Small intestine (tissue), 16 donors: ENCODE data around the gene SINHCAF. TPM values are rescaled to one million over a fixed set of nuclear protein-coding genes. Genes with fewer than 3 reads are reported as not detected.
"Not testable (repeated sequence)": the region's sequence is repeated elsewhere in the genome, so short reads cannot be mapped to it uniquely, and the experiment has no call there.

Experiments
- DNase-seq, 2 donors: peaks; one replicate each; pipeline versions ENCODE4 v3.0.0 to v3.0.0-alpha.2; 2013
- FAIRE-seq: peaks from 2 replicates; lab custom pipeline; 2012; peaks lifted over from hg19 to GRCh38; lab: Jason Lieb, UNC
- H3K27ac ChIP-seq, 3 donors: one replicate each; pipeline ENCODE4 v1.5.1; 2013; ENCODE audit warnings: low read length in 2 of 3, mild to moderate bottlenecking in 2 of 3, control low read depth in 1 of 3, inconsistent platforms in 1 of 3, low read depth in 1 of 3, moderate library complexity in 1 of 3
- H3K27me3 ChIP-seq, 3 donors: one replicate each; pipeline ENCODE4 v1.6.1; 2013; ENCODE audit warnings: low read length in 3 of 3, inconsistent platforms in 1 of 3; ENCODE audit not compliant: control insufficient read depth in 3 of 3, insufficient read depth in 3 of 3
- H3K36me3 ChIP-seq, 3 donors: one replicate each; pipeline ENCODE4 v1.6.1; 2013; ENCODE audit warnings: low read length in 3 of 3, inconsistent platforms in 1 of 3, low read depth in 1 of 3, mild to moderate bottlenecking in 1 of 3, moderate library complexity in 1 of 3; ENCODE audit not compliant: control insufficient read depth in 3 of 3, insufficient read depth in 2 of 3
- H3K4me1 ChIP-seq, 3 donors: one replicate each; pipeline ENCODE4 v1.6.1; 2013; ENCODE audit warnings: low read length in 2 of 3, inconsistent platforms in 1 of 3, low read depth in 1 of 3, mild to moderate bottlenecking in 1 of 3, moderate library complexity in 1 of 3; ENCODE audit not compliant: control insufficient read depth in 3 of 3, insufficient read depth in 2 of 3
- H3K4me3 ChIP-seq, 3 donors: one replicate each; pipeline ENCODE4 v1.5.1; 2013; ENCODE audit warnings: low read length in 3 of 3, control low read depth in 1 of 3, inconsistent platforms in 1 of 3, low read depth in 1 of 3, mild to moderate bottlenecking in 1 of 3, moderate library complexity in 1 of 3
- H3K9me3 ChIP-seq, 2 donors: one replicate each; pipeline ENCODE4 v1.6.1; 2013; ENCODE audit warnings: low read depth in 1 of 2, low read length in 1 of 2; ENCODE audit not compliant: control insufficient read depth in 2 of 2, insufficient read depth in 1 of 2
- WGBS, 3 donors: extraction: QIAGEN DNeasy Blood & Tissue Kit; methylation state at CpG; one replicate each; pipeline ENCODE4 v1.1.7; 2013; 5-methylcytosine and 5-hydroxymethylcytosine counted together
- long read RNA-seq, 10 donors: transcript quantifications; one replicate each; lab custom pipeline, GENCODE V29; 2026
- polyA plus RNA-seq, 4 donors: library from polyadenylated mRNA; stranded (reverse) in 3 of 4; unstranded in 1 of 4; fragments of 200-250 nt in 3 of 4; fragments of 120-200 nt in 1 of 4; gene quantifications; one replicate each; pipeline versions ENCODE4 v1.2.1 to v1.2.3, GENCODE V29; 2013
- donor health status: healthy with polysubstance abuse.
- donor health status: control.
- donor health status: control.
- donor health status: Bipolar disorder and iron deficiency.
- donor health status: healthy.

The SINHCAF gene
- polyA plus RNA-seq: 10 to 100 TPM; 26.7 to 78.6 (median 33.5) TPM
- long read RNA-seq, donor 1, transcript SINHCAF-201 (6 exons, 3,163 nt): major isoform, 21 of 36 reads
- long read RNA-seq, donor 1, transcript SINHCAF-203 (6 exons, 1,555 nt): minor isoform, 6 of 36 reads
- long read RNA-seq, donor 1, partial matches to known transcripts: 5 of 36 reads
- long read RNA-seq, donor 1, other reads (novel, unspliced or antisense): 0 of 36 reads
- long read RNA-seq, donor 2, transcript SINHCAF-201 (6 exons, 3,163 nt): major isoform, 6 of 9 reads
- long read RNA-seq, donor 2, partial matches to known transcripts: 0 of 9 reads
- long read RNA-seq, donor 2, other reads (novel, unspliced or antisense): 0 of 9 reads
- long read RNA-seq, donor 3, transcript SINHCAF-201 (6 exons, 3,163 nt): major isoform, 6 of 7 reads
- long read RNA-seq, donor 3, partial matches to known transcripts: 0 of 7 reads
- long read RNA-seq, donor 3, other reads (novel, unspliced or antisense): 0 of 7 reads
- long read RNA-seq, donor 4: 0 reads
- long read RNA-seq, donor 5, partial matches to known transcripts: 0 of 3 reads
- long read RNA-seq, donor 5, other reads (novel, unspliced or antisense): 0 of 3 reads
- long read RNA-seq, donor 6, transcript SINHCAF-201 (6 exons, 3,163 nt): major isoform, 13 of 18 reads
- long read RNA-seq, donor 6, partial matches to known transcripts: 0 of 18 reads
- long read RNA-seq, donor 6, other reads (novel, unspliced or antisense): 0 of 18 reads
- long read RNA-seq, donor 7: 0 reads
- long read RNA-seq, donor 8, partial matches to known transcripts: 0 of 2 reads
- long read RNA-seq, donor 8, other reads (novel, unspliced or antisense): 0 of 2 reads
- long read RNA-seq, donor 9, partial matches to known transcripts: 0 of 4 reads
- long read RNA-seq, donor 9, other reads (novel, unspliced or antisense): 0 of 4 reads
- long read RNA-seq, donor 10, transcript SINHCAF-201 (6 exons, 3,163 nt): major isoform, 6 of 12 reads
- long read RNA-seq, donor 10, partial matches to known transcripts: 0 of 12 reads
- long read RNA-seq, donor 10, other reads (novel, unspliced or antisense): 0 of 12 reads

- WGBS, 3 donors: 0 to 1% (median 0%) methylated on average over 53 to 55 of the region's 55 CpGs
- H3K36me3 ChIP-seq: no peaks in the 10 kb centered on the region
- peak within 1 kb of the TSS; percentile 82 to 96 (median 86) for H3K27ac ChIP-seq
- peak; percentile 100 for DNase-seq
- H3K4me1 ChIP-seq: peaks cover 0 to 7% (median 3%) of the 10 kb centered on the region in 3 donors
- no peak for FAIRE-seq
- H3K9me3 ChIP-seq: no peaks in the 10 kb centered on the region
- H3K4me3 ChIP-seq: peak within 1 kb of the TSS; percentile 65 to 93 (median 69)
- H3K27me3 ChIP-seq: no peaks in the 10 kb centered on the region
Measured at GRCh38 chr12:31325877-31326631, at the start of gene SINHCAF. TSS of gene SINHCAF (minus strand) at chr12:31326150. CDS start at chr12:31298204, 27,946 bp downstream.

GRCh38 chr12:31375422-31375821 is 49.5 kb upstream of the SINHCAF start:
- not testable (repeated sequence) for H3K27me3 ChIP-seq, FAIRE-seq, H3K4me3 ChIP-seq, H3K4me1 ChIP-seq, H3K9me3 ChIP-seq, H3K36me3 ChIP-seq, DNase-seq, H3K27ac ChIP-seq
- 84 to 86% (median 85%) methylated on average over 5 to 6 of the region's 6 CpGs for WGBS, 3 donors

GRCh38 chr12:31371256-31371620 is 45.3 kb upstream of the SINHCAF start:
- H3K4me1 ChIP-seq: peaks cover 0 to 24% (median 4%) of the 10 kb centered on the region in 3 donors
- H3K9me3 ChIP-seq: no peaks in the 10 kb centered on the region
- no peaks in the 10 kb centered on the region for H3K27me3 ChIP-seq
- FAIRE-seq (no peak), DNase-seq (peak; percentile 91 to 92)
- H3K36me3 ChIP-seq: no peaks in the 10 kb centered on the region
- H3K27ac ChIP-seq: peak overlapping the region; percentile 93 to 97 (median 94)
- H3K4me3 ChIP-seq: no peak overlapping the region
- WGBS, 3 donors: 27 to 69% (median 35%) methylated on average over 2 of the region's 2 CpGs

GRCh38 chr12:31370531-31371255 is 44.7 kb upstream of the SINHCAF start:
- Histone ChIP-seq H3K36me3 (no peaks in the 10 kb centered on the region), H3K27ac (peak overlapping the region; percentile 93 to 97 (median 94)), H3K9me3 (no peaks in the 10 kb centered on the region), H3K4me1 (peaks cover 0 to 24% (median 4%) of the 10 kb centered on the region in 3 donors), H3K27me3 (no peaks in the 10 kb centered on the region), H3K4me3 (peak overlapping the region in 2 of 3 donors; percentile 13 to 40)
- DNase-seq (peak; percentile 93 to 96), FAIRE-seq (no peak)
- WGBS, 3 donors: 11 to 41% (median 28%) methylated on average over 10 of the region's 10 CpGs

GRCh38 chr12:31369712-31370521 is 44.0 kb upstream of the SINHCAF start:
- no peaks in the 10 kb centered on the region for H3K9me3 ChIP-seq
- FAIRE-seq: no peak
- H3K36me3 ChIP-seq: no peaks in the 10 kb centered on the region
- peaks cover 0 to 24% (median 4%) of the 10 kb centered on the region in 3 donors for H3K4me1 ChIP-seq
- no peaks in the 10 kb centered on the region for H3K27me3 ChIP-seq
- peak; percentile 69 to 82 for DNase-seq
- 36 to 50% (median 43%) methylated on average over 21 of the region's 21 CpGs for WGBS, 3 donors
- peak overlapping the region in 1 of 3 donors; percentile 40 for H3K4me3 ChIP-seq
- H3K27ac ChIP-seq: peak overlapping the region; percentile 93 to 97 (median 94)

DNA sequence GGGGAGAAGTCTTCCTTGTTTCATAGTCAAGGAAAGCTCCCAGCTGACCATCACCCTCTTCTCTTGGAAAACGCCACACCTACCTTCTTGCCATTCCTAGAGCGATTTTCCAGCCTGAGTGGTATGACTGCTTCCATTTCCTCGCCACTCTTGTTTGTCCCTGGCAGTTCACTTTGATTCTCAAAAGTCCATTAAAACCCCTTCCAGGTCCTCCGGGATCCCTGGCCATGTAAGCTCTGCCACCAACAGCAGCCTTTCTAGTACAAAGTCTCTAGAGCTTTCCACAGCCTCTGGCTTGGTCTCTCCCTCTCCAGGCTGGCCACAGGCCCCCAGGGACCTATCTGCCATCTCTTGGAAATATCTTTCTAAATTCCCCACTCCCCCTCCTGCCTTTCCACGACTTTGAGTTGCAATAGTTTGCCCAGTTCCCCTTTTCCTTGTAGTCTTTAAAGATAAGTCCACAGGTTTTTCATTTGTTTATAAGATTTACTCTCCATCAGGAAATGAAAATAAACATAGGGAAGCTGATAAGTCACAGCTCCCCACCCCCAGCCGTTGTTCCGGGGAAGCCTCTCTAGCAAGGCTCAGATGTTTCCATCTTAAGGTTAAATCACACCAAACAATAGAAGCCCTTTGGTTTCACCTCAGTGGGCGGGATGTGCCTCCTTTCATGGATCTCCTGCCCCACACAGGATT is 42.9 kb upstream of the SINHCAF start:
- peak overlapping the region; percentile 5 to 51 (median 24) for H3K27ac ChIP-seq
- H3K9me3 ChIP-seq: no peaks in the 10 kb centered on the region
- FAIRE-seq: no peak
- WGBS, 3 donors: 42 to 49% (median 42%) methylated on average over 8 of the region's 8 CpGs
- H3K4me3 ChIP-seq: no peak overlapping the region
- H3K4me1 ChIP-seq: peaks cover 0 to 27% (median 4%) of the 10 kb centered on the region in 3 donors
- H3K36me3 ChIP-seq: no peaks in the 10 kb centered on the region
- peak in 1 of 2 donors; percentile 46 for DNase-seq
- no peaks in the 10 kb centered on the region for H3K27me3 ChIP-seq
